Esophagus muscularis mucosa (tissue), 3 donors: ENCODE measurements around the gene ISOC2.

Experiments
- POLR2A ChIP-seq: fragments of 450-650 bp; IDR thresholded peaks from one replicate; pipeline ENCODE4 v1.6.1; 2017; ENCODE audit warnings: antibody characterized with exemption, moderate library complexity, mild to moderate bottlenecking, low read depth
- POLR2AphosphoS5 ChIP-seq, 2 donors: sonication (generic); formaldehyde crosslinking; IDR thresholded peaks; one replicate each; pipeline ENCODE4 v1.6.1; 2017; ENCODE audit warnings: antibody characterized with exemption in 2 of 2
- TF ChIP-seq, protein P1 (sequence below), 3 experiments: fragments of 200-600 bp in 2 of 3; fragments of 450-650 bp in 1 of 3; sonication (generic) in 2 of 3; IDR thresholded peaks; one replicate each; pipeline ENCODE4 v1.5.1; 2017 to 2019; ENCODE audit warnings: antibody characterized with exemption in 3 of 3, mild to moderate bottlenecking in 2 of 3, moderate library complexity in 1 of 3

DNA sequence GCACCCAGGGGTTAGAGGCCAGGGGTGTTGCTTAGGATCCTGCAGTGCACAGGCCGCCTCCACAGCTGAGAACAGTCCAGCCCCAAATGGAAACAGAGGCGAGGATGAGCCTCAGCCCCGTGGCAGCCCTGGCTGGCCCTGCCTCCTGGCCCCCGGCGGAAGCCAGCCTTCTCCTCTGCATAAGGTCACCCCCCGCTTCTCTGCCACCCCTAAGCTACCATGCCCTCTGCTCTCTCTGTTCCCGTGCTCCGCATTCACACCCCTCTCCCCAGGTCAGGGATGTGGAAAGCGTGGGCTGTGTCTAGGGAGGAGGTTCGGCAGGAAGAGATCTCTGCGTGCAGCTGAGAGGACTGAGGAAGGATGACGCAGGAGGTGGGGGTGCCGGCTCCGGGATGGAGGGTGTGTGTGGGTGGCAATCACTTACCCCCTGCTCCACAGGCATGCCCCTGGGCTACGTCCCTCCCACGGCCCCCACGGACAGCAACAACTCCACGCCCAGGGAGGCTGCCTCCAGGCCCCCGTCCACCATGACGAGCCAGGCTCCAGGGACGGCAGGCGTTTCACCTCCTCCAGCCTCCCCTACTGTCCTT is 32.8 kb upstream of the ISOC2 start:
- no peak for TF ChIP-seq POLR2A
- TF ChIP-seq, protein P1, sequence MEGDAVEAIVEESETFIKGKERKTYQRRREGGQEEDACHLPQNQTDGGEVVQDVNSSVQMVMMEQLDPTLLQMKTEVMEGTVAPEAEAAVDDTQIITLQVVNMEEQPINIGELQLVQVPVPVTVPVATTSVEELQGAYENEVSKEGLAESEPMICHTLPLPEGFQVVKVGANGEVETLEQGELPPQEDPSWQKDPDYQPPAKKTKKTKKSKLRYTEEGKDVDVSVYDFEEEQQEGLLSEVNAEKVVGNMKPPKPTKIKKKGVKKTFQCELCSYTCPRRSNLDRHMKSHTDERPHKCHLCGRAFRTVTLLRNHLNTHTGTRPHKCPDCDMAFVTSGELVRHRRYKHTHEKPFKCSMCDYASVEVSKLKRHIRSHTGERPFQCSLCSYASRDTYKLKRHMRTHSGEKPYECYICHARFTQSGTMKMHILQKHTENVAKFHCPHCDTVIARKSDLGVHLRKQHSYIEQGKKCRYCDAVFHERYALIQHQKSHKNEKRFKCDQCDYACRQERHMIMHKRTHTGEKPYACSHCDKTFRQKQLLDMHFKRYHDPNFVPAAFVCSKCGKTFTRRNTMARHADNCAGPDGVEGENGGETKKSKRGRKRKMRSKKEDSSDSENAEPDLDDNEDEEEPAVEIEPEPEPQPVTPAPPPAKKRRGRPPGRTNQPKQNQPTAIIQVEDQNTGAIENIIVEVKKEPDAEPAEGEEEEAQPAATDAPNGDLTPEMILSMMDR (IDR thresholded peaks at IDR 0.05) = no peak
- TF ChIP-seq POLR2AphosphoS5 (IDR thresholded peaks at IDR 0.05) = peak; percentile 32 to 64
